K562 (cell line): ENCODE results near the gene REM2. TPM values are rescaled to one million over a fixed set of nuclear protein-coding genes. Genes with fewer than 3 reads are reported as not detected.
A peak's percentile ranks its signal among the peaks of the same experiment; 100 is the strongest.

Experiments
- BRD9 ChIP-seq: fragments of 450-650 bp; IDR thresholded peaks from 2 replicates; pipeline ENCODE4 v1.6.1; 2018; ENCODE audit warnings: low read depth; ENCODE audit not compliant: partially characterized antibody
- C11orf30 ChIP-seq: fragments of 450-650 bp; IDR thresholded peaks from 2 replicates; pipeline ENCODE4 v1.6.1; 2016; ENCODE audit warnings: low read depth, mild to moderate bottlenecking
- CAMTA2 ChIP-seq: fragments of 250-450 bp; sonication (Bioruptor Pico); conservative IDR thresholded peaks from 2 replicates; pipeline ENCODE4 v1.5.1; 2022
- E2F1 ChIP-seq: sonication (generic); formaldehyde crosslinking; IDR thresholded peaks from 2 replicates; pipeline ENCODE4 v1.8.1; 2023; ENCODE audit warnings: mild to moderate bottlenecking, missing genetic modification reagents, moderate library complexity
- FOXM1 ChIP-seq, 2 experiments: fragments of 450-650 bp in 1 of 2; sonication (generic) in 1 of 2; formaldehyde crosslinking in 1 of 2; IDR thresholded peaks; 2 replicates each; pipeline versions ENCODE4 v1.6.1 to v1.9.0; 2017 to 2022; ENCODE audit warnings: low read depth in 2 of 2, mild to moderate bottlenecking in 2 of 2, missing genetic modification reagents in 1 of 2, moderate library complexity in 1 of 2
- MCM5 ChIP-seq: fragments of 450-650 bp; IDR thresholded peaks from 2 replicates; pipeline ENCODE4 v1.6.1; 2016; ENCODE audit warnings: low read depth
- MTA3 ChIP-seq: fragments of 450-650 bp; formaldehyde crosslinking; IDR thresholded peaks from 2 replicates; pipeline ENCODE4 v1.6.1; 2017; ENCODE audit warnings: mild to moderate bottlenecking, borderline replicate concordance
- PCBP2 ChIP-seq: fragments of 200-400 bp; formaldehyde crosslinking; IDR thresholded peaks from 2 replicates; pipeline ENCODE4 v1.6.1; 2018; ENCODE audit warnings: low read length, low read depth, mild to moderate bottlenecking, moderate library complexity; ENCODE audit not compliant: poor library complexity, severe bottlenecking
- PHTF2 ChIP-seq: fragments of 250-450 bp; sonication (Bioruptor Pico); IDR thresholded peaks from 2 replicates; pipeline ENCODE4 v1.5.0; 2021; ENCODE audit warnings: mild to moderate bottlenecking
- PML ChIP-seq: IDR thresholded peaks from 2 replicates; pipeline ENCODE4 v1.6.1; 2012; ENCODE audit warnings: low read length, inconsistent platforms
- PYGO2 ChIP-seq: fragments of 450-650 bp; IDR thresholded peaks from 2 replicates; pipeline ENCODE4 v1.6.1; 2016; ENCODE audit warnings: mild to moderate bottlenecking, missing genetic modification characterization, moderate library complexity, missing compliant biosample characterization
- SIN3A ChIP-seq, 2 experiments: fragments of 150-350 bp in 1 of 2; IDR thresholded peaks; 2 replicates each; pipeline ENCODE4 v1.6.1; 2011 to 2016; ENCODE audit warnings: borderline replicate concordance in 2 of 2, low read depth in 2 of 2, low read length in 2 of 2, mild to moderate bottlenecking in 2 of 2, moderate library complexity in 2 of 2; ENCODE audit not compliant: control insufficient read depth in 1 of 2
- SMC3 ChIP-seq: conservative IDR thresholded peaks from 2 replicates; pipeline ENCODE4 v1.6.1; 2011; ENCODE audit warnings: low read depth, low read length, improper control_type of control experiment; ENCODE audit not compliant: insufficient read depth
- SNAPC5 ChIP-seq: fragments of 250-450 bp; sonication (Bioruptor Pico); IDR thresholded peaks from 2 replicates; pipeline ENCODE4 v1.8.0; 2021; ENCODE audit warnings: moderate library complexity, mild to moderate bottlenecking, inconsistent platforms
- SREBF1 ChIP-seq: fragments of 150-350 bp; IDR thresholded peaks from 2 replicates; pipeline ENCODE4 v1.6.1; 2014; ENCODE audit warnings: antibody characterized with exemption, low read depth, low read length, borderline replicate concordance
- TCF3 ChIP-seq: sonication (generic); formaldehyde crosslinking; IDR thresholded peaks from 2 replicates; pipeline ENCODE4 v1.4.0; 2020; ENCODE audit warnings: mild to moderate bottlenecking, missing genetic modification reagents
- THRAP3 ChIP-seq: fragments of 450-650 bp; IDR thresholded peaks from 2 replicates; pipeline ENCODE4 v1.6.1; 2016; ENCODE audit warnings: mild to moderate bottlenecking, inconsistent platforms, borderline replicate concordance
- XRCC5 ChIP-seq: fragments of 200-400 bp; formaldehyde crosslinking; IDR thresholded peaks from 2 replicates; pipeline ENCODE4 v1.6.1; 2017; ENCODE audit warnings: low read depth, mild to moderate bottlenecking, low read length
- ZNF217 ChIP-seq: sonication (generic); formaldehyde crosslinking; IDR thresholded peaks from 2 replicates; pipeline ENCODE4 v1.8.0; 2022; ENCODE audit warnings: mild to moderate bottlenecking, missing genetic modification reagents
- polyA plus RNA-seq, 8 experiments: library from polyadenylated mRNA; depleted of rRNA in 4 of 8; stranded (reverse) in 5 of 8; unstranded in 3 of 8; fragments of >200 nt; fragmentation: Nextera tagmentation in 2 of 8; fragmentation: Illumina TruSeq in 1 of 8; extraction: Ambion mirVana in 2 of 8; extraction: Trizol in 1 of 8; gene quantifications; 2 replicates each; pipeline versions ENCODE4 v1.2.1 to v1.2.3, GENCODE V29; 2011 to 2014; ENCODE audit warnings: inconsistent platforms in 1 of 8, missing spikeins in 1 of 8
- total RNA-seq, 7 experiments: library from RNA; depleted of rRNA in 6 of 7; stranded (reverse); fragments of >200 nt in 6 of 7; fragmentation: Illumina TruSeq in 2 of 7; extraction: Trizol in 2 of 7; gene quantifications; 2 replicates each; pipeline versions ENCODE4 v1.2.1 to v1.2.3, GENCODE V29; 2011 to 2021; ENCODE audit warnings: low replicate concordance in 1 of 7
- TF ChIP-seq, protein P1 (sequence below): fragments of 250-450 bp; sonication (Bioruptor Pico); IDR thresholded peaks from 2 replicates; pipeline ENCODE4 v1.4.0; 2020; ENCODE audit warnings: mild to moderate bottlenecking, moderate library complexity, borderline replicate concordance
- TF ChIP-seq, protein P2 (sequence below): IDR thresholded peaks from 2 replicates; pipeline ENCODE4 v1.6.1; 2011; ENCODE audit warnings: borderline replicate concordance, low read depth, mild to moderate bottlenecking, moderate library complexity, low read length; ENCODE audit not compliant: insufficient read depth, poor library complexity, severe bottlenecking

The REM2 gene
- total and polyA plus RNA-seq, 9 of the 15 experiments (the other 6 are each of a cell fraction or from before 2014, with no cell fraction given): 0.18 to 1.0 (median 0.38) TPM

DNA sequence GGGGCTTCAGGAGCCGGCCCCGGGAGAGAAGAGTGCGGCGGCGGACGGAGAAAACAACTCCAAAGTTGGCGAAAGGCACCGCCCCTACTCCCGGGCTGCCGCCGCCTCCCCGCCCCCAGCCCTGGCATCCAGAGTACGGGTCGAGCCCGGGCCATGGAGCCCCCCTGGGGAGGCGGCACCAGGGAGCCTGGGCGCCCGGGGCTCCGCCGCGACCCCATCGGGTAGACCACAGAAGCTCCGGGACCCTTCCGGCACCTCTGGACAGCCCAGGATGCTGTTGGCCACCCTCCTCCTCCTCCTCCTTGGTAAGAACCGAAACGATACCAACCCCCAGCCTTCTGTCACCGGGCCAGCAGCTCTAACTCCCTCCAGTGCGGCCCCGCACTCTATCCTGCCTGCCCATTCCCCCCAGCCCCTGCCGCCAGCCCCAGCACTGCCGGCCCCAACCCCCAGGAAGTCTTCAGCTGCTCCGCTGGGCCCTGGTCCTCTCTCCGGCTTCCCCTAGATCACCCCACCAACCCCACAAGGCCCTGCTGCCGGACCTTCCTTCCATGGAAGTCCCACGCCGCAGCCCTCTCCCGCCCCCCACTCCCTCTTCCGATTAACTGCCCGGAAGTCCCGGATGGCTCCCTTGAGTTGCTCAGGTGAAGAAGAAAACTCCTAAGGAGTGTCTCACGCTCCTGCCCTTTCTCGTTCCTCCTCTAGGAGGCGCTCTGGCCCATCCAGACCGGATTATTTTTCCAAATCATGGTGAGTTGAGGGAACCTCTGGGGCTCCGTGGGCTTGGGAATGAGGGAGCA, 10.8 kb upstream of the REM2 start (continued):
- TF ChIP-seq, protein P1, sequence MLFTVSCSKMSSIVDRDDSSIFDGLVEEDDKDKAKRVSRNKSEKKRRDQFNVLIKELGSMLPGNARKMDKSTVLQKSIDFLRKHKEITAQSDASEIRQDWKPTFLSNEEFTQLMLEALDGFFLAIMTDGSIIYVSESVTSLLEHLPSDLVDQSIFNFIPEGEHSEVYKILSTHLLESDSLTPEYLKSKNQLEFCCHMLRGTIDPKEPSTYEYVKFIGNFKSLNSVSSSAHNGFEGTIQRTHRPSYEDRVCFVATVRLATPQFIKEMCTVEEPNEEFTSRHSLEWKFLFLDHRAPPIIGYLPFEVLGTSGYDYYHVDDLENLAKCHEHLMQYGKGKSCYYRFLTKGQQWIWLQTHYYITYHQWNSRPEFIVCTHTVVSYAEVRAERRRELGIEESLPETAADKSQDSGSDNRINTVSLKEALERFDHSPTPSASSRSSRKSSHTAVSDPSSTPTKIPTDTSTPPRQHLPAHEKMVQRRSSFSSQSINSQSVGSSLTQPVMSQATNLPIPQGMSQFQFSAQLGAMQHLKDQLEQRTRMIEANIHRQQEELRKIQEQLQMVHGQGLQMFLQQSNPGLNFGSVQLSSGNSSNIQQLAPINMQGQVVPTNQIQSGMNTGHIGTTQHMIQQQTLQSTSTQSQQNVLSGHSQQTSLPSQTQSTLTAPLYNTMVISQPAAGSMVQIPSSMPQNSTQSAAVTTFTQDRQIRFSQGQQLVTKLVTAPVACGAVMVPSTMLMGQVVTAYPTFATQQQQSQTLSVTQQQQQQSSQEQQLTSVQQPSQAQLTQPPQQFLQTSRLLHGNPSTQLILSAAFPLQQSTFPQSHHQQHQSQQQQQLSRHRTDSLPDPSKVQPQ (CRISPR knock-in tag): no peak
- TF ChIP-seq PHTF2 (CRISPR knock-in tag): no peak
- peak; percentile 44; the same call in 1 of the 2 replicates for TF ChIP-seq SMC3
- TF ChIP-seq XRCC5: peak; percentile 83; the same call in 1 of the 2 replicates
- no peak for TF ChIP-seq TCF3 (CRISPR knock-in tag)
- no peak for TF ChIP-seq THRAP3
- no peak for TF ChIP-seq PYGO2 (tag)
- TF ChIP-seq SREBF1: no peak
- no peak for TF ChIP-seq E2F1 (CRISPR knock-in tag)
- peak in 1 of 2 experiments; percentile 61; a peak in 1 of 4 replicates for TF ChIP-seq SIN3A (IDR thresholded peaks at IDR 0.05; ENCODE audit: borderline replicate concordance in 2 of 2, control insufficient read depth in 1 of 2, low read depth in 2 of 2, low read length in 2 of 2)
- TF ChIP-seq PML: no peak
- TF ChIP-seq BRD9: peak; percentile 80
- no peak for TF ChIP-seq MCM5
- no peak for TF ChIP-seq SNAPC5
- peak; percentile 48; the same call in 1 of the 2 replicates for TF ChIP-seq C11orf30
- TF ChIP-seq PCBP2: no peak
- TF ChIP-seq, protein P2, sequence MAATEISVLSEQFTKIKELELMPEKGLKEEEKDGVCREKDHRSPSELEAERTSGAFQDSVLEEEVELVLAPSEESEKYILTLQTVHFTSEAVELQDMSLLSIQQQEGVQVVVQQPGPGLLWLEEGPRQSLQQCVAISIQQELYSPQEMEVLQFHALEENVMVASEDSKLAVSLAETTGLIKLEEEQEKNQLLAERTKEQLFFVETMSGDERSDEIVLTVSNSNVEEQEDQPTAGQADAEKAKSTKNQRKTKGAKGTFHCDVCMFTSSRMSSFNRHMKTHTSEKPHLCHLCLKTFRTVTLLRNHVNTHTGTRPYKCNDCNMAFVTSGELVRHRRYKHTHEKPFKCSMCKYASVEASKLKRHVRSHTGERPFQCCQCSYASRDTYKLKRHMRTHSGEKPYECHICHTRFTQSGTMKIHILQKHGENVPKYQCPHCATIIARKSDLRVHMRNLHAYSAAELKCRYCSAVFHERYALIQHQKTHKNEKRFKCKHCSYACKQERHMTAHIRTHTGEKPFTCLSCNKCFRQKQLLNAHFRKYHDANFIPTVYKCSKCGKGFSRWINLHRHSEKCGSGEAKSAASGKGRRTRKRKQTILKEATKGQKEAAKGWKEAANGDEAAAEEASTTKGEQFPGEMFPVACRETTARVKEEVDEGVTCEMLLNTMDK: peak; percentile 66
- TF ChIP-seq CAMTA2: no peak
- no peak for TF ChIP-seq FOXM1 (IDR thresholded peaks at IDR 0.05; ENCODE audit: low read depth)
- TF ChIP-seq FOXM1 (CRISPR knock-in tag; IDR thresholded peaks at IDR 0.05; ENCODE audit: low read depth): no peak
- TF ChIP-seq ZNF217 (CRISPR knock-in tag): no peak
- 0 out of 2 replicates have a peak, but pooled peaks have one; percentile 7 for TF ChIP-seq MTA3
